BLaER1 treated with 17β-estradiol and CSF1 and Interleukin-3, amounts not matched to agents 10 nM and 100 nM (cell line): ENCODE measurements around the gene POLD2.
A peak's percentile ranks its signal among the peaks of the same experiment; 100 is the strongest.
"Not testable (repeated sequence)": the region's sequence is repeated elsewhere in the genome, so short reads cannot be mapped to it uniquely, and the experiment has no call there.

Source experiments
- H3K27ac ChIP-seq, 11 experiments: shearing (Covaris generic); formaldehyde crosslinking; 2 replicates each; pipeline ENCODE4 v1.8.1; 2022
- H3K27me3 ChIP-seq, 11 experiments: shearing (Covaris generic); formaldehyde crosslinking; 2 replicates each; pipeline ENCODE4 v1.8.1; 2022
- H3K36me3 ChIP-seq, 11 experiments: shearing (Covaris generic); formaldehyde crosslinking; 2 replicates each; pipeline ENCODE4 v1.8.1; 2022
- H3K4me1 ChIP-seq, 10 experiments: shearing (Covaris generic); formaldehyde crosslinking; 2 replicates each; pipeline ENCODE4 v1.8.1; 2022
- H3K4me2 ChIP-seq, 11 experiments: shearing (Covaris generic); formaldehyde crosslinking; 2 replicates each; pipeline ENCODE4 v1.8.1; 2022
- H3K4me3 ChIP-seq, 10 experiments: shearing (Covaris generic); formaldehyde crosslinking; 2 replicates each; pipeline ENCODE4 v1.8.1; 2022
- H3K9ac ChIP-seq, 11 experiments: shearing (Covaris generic); formaldehyde crosslinking; 2 replicates each; pipeline ENCODE4 v1.8.1; 2022
- H3K9me3 ChIP-seq, 11 experiments: shearing (Covaris generic); formaldehyde crosslinking; replicated peaks in 1 of 11; 2 replicates each; pipeline ENCODE4 v1.8.1; 2022
- H4K20me1 ChIP-seq, 11 experiments: shearing (Covaris generic); formaldehyde crosslinking; 2 replicates each; pipeline ENCODE4 v1.8.1; 2022
- Cebpa-rat ChIP-seq, 11 experiments: shearing (Covaris generic); IDR thresholded peaks; 2 replicates each; pipeline ENCODE4 v1.8.1; 2022

The POLD2 gene

DNA sequence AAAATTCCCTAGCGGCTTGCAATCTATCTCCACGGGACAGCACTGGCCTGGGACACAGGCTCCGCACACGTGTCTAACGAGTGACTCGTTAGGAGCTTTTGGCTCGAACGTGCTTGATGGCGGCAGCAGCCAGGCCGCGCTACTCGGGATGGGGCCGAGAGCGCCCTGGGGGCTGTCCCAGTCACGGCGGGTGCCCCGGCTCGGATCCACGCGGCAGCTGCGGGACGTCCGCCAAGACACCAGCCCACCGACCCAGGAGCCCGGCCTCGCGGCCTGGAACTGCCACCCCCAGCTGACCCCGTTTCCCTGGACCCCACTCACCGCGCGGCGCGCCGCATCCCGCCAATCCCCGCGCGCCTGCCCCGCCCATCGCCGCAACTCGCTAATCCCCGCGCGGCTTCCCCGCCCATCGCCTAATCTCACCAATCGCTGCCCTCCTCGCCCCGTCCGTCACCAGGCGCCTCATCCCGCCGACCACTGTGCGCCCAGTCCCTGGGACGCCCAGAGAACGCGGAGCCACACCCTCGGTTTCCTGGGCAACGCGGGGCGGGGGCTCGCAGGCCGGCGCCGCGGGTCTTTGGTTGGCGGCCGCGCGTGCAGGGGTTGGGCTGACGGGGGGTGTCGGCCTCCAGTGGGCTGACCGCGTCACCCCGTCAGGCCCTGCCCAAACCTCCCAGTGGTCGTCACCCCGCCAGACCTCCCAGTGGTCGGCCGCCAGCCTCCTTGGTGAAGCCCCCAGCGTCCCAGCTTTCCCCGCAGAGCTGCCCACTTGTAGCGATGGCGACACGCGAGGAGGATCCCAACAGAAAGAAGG, at the start of gene POLD2:
POLD2 (minus strand) TSS at position 359 of the 814 bp plus-strand sequence. CDS start 1,495 bp downstream, outside the sequence.
- H3K4me2 ChIP-seq: peak within 1 kb of the TSS; percentile 89 to 98 (median 95)
- H3K36me3 ChIP-seq: peaks cover 29 to 36% (median 34%) of the 10 kb centered on the region in 11 experiments
- H4K20me1 ChIP-seq: peaks cover 0 to 16% (median 11%) of the 10 kb centered on the region in 11 experiments; a peak in 11 of 22 replicates
- no peak for TF ChIP-seq Cebpa-rat (IDR thresholded peaks at IDR 0.05)
- H3K9ac ChIP-seq: peak within 1 kb of the TSS; percentile 78 to 94 (median 87)
- H3K27ac ChIP-seq: peak within 1 kb of the TSS; percentile 65 to 93 (median 87); a peak in 21 of 22 replicates
- H3K4me1 ChIP-seq: peaks cover 53 to 81% (median 69%) of the 10 kb centered on the region in 10 experiments
- H3K9me3 ChIP-seq: no peaks in the 10 kb centered on the region
- H3K4me3 ChIP-seq: peak within 1 kb of the TSS; percentile 63 to 88 (median 76)
- H3K27me3 ChIP-seq: no peaks in the 10 kb centered on the region

DNA sequence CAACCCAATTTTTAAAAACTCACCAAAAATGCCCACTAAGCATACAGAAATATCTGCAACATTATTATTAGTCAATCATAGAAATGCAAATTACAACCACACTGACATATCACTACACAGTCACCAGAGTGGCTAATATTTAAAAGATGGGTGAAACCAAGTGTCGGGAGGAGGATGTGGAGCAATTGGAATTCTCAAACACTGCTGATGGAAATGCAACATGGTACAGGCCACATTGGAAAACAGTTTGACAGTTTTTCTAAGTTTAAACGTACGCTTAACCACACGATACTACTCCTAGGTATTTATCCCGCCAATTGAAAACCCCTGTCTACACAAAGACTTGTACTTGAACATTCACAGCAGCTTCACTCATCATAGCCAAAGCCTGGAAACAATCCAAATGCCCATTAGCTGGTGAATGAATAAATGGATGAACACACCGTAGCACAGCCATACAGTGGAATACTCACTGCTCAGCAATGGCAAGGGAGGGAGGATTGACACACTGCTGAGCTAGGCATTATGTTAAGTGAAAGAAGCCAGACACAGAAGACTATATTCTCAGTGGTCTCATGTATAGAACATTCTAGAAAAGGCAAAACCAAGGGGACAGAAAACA, 49.6 kb upstream of the POLD2 start:
- Histone ChIP-seq H3K27ac (no peak overlapping the region), H3K36me3 (no peaks in the 10 kb centered on the region), H3K4me2 (no peak overlapping the region), H3K4me3 (no peak overlapping the region), H3K4me1 (peaks cover 0 to 23% (median 11%) of the 10 kb centered on the region in 10 experiments; a peak in 15 of 20 replicates), H4K20me1 (no peaks in the 10 kb centered on the region), H3K9ac (no peak overlapping the region), H3K27me3 (no peaks in the 10 kb centered on the region), H3K9me3 (peaks cover 0 to 18% (median 12%) of the 10 kb centered on the region in 11 experiments; a peak in 14 of 22 replicates)
- no peak for TF ChIP-seq Cebpa-rat (IDR thresholded peaks at IDR 0.05)

DNA sequence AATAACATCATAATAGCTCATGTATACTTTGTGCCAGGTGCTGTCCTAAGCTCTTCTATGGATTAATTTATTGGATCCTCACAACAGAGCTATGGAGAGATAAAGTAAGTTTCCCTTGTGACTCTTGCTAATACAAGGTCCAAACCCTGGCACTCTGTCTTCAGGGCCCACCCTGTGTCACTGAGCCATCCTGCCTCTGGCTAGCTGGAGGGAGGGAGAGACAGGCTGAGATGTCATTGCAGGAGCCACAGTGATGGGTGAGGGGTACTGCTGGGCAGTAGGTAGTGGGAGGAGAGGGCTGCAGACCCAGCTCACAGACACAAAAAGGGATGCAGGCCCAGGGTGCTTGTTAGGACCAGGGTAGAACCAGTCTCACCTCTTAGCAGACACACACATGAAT, 49.0 kb upstream of the POLD2 start:
- Histone ChIP-seq H3K9ac (no peak overlapping the region), H3K4me3 (no peak overlapping the region), H3K4me1 (peaks cover 0 to 21% (median 16%) of the 10 kb centered on the region in 10 experiments; a peak in 14 of 20 replicates), H3K4me2 (no peak overlapping the region), H3K36me3 (no peaks in the 10 kb centered on the region), H3K27me3 (no peaks in the 10 kb centered on the region), H3K9me3 (peaks cover 0 to 18% (median 12%) of the 10 kb centered on the region in 11 experiments; a peak in 14 of 22 replicates), H4K20me1 (no peaks in the 10 kb centered on the region), H3K27ac (no peak overlapping the region)
- no peak for TF ChIP-seq Cebpa-rat (IDR thresholded peaks at IDR 0.05)

DNA sequence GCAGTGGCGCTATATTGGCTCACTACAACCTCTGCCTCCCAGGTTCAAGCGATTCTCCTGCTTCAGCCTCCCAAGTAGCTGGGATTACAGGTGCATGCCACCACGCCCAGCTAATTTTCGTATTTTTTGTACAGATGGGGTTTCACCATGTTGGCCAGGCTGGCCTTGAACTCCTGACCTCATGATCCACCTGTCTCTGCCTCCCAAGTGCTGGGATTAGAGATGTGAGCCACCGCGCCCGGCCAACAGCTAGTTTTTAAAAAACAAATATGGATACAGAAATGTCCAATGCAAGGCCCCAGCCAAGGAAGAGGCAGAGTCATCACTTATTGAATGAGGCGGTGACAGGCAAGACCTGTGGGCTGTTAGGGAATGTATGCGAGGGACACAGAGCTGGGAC, 48.6 kb upstream of the POLD2 start:
- Histone ChIP-seq H3K9me3 (peaks cover 0 to 18% (median 12%) of the 10 kb centered on the region in 11 experiments; a peak in 14 of 22 replicates), H3K4me1 (peaks cover 0 to 20% (median 17%) of the 10 kb centered on the region in 10 experiments; a peak in 14 of 20 replicates)
- H3K27ac ChIP-seq, H3K36me3 ChIP-seq, H4K20me1 ChIP-seq, H3K27me3 ChIP-seq, H3K4me3 ChIP-seq, H3K4me2 ChIP-seq, H3K9ac ChIP-seq: not testable (repeated sequence)

DNA sequence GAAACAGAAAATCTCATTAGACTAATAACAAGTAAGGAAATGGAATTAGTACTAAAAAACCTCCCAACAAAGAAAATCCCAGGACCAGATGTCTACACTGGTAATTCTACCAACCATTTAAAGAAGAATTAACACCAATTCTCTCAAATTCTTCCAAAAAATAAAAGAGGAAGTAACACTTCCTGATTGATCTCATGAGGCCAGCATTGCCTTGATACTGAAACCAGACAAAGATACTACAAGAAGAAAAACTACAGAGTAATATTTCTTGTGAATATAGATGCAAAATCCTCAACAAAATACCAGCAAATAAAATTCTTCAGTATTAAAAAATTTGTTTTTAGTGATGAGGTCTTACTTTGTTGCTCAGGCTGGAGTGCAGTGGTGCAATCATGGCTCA, 44.6 kb upstream of the POLD2 start:
- Histone ChIP-seq H3K4me1 (peaks cover 0 to 16% (median 11%) of the 10 kb centered on the region in 10 experiments; a peak in 11 of 20 replicates), H3K27me3 (no peaks in the 10 kb centered on the region), H3K9ac (no peak overlapping the region), H3K4me2 (peak overlapping the region in 7 of 11 experiments; percentile 7 to 38 (median 20); a peak in 9 of 22 replicates), H3K9me3 (peaks cover 5 to 38% (median 23%) of the 10 kb centered on the region in 11 experiments; a peak in 20 of 22 replicates), H3K36me3 (no peaks in the 10 kb centered on the region), H4K20me1 (no peaks in the 10 kb centered on the region), H3K27ac (no peak overlapping the region), H3K4me3 (no peak overlapping the region)
- TF ChIP-seq Cebpa-rat (IDR thresholded peaks at IDR 0.05): no peak

DNA sequence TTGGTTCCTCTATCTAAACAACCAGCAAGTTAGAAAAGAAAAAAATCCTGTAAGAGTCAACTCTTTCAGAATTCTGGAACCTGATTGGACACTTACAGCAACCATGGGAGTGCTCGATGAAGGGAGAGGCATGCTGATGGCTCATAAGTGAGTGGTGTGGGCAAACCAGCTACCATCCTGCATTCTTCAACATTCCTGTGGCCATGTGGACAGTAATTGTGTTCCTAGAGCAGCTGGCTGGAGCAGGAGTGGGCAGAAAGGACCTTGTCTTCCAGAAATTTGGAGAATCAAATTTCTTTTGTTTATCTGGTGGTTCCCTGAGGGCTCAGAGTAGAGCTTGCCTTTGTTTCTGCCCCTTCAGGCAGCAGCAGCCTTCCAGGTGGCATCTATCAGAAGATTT, 40.2 kb upstream of the POLD2 start:
- H3K27ac ChIP-seq: no peak overlapping the region
- H3K36me3 ChIP-seq: no peaks in the 10 kb centered on the region
- no peaks in the 10 kb centered on the region for H3K27me3 ChIP-seq
- H4K20me1 ChIP-seq: no peaks in the 10 kb centered on the region
- H3K9me3 ChIP-seq: peaks cover 5 to 23% (median 12%) of the 10 kb centered on the region in 11 experiments; a peak in 16 of 22 replicates
- TF ChIP-seq Cebpa-rat (IDR thresholded peaks at IDR 0.05): no peak
- peaks cover 0 to 16% (median 11%) of the 10 kb centered on the region in 10 experiments; a peak in 11 of 20 replicates for H3K4me1 ChIP-seq
- H3K4me2 ChIP-seq: no peak overlapping the region
- no peak overlapping the region for H3K9ac ChIP-seq
- no peak overlapping the region for H3K4me3 ChIP-seq

DNA sequence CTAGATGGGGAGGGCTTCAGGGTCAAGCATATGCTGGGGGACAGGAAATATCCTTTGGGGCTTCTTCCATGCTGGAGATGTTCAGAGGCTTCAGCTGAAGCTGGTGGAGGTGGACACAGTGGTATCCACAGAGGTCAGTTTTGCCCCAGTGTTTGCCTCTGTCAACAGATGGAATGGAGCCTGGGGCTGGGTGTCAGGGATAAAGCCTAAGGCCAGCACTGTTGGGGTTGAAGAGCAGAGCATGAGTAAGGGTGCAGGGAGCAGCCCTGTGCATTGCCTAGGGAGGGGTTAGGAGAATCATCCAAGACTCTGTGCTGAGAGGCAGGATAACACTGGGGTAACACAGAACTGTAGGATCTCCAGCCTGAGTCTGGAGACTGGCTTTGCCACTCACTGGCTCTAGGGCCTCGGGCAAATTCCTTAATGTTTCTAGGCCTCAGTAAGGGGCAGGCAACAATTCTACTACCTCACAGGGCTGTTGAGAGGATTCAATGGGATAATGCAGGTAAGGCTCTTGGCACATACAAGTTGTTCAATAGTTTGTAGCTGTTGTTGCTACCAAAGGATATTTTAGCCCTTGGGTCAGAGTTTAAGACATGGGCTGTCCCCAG, 39.5 kb upstream of the POLD2 start:
- Histone ChIP-seq H3K27ac (no peak overlapping the region), H3K4me1 (peaks cover 0 to 9% (median 4%) of the 10 kb centered on the region in 10 experiments; a peak in 11 of 20 replicates)
- TF ChIP-seq Cebpa-rat (IDR thresholded peaks at IDR 0.05): no peak

DNA sequence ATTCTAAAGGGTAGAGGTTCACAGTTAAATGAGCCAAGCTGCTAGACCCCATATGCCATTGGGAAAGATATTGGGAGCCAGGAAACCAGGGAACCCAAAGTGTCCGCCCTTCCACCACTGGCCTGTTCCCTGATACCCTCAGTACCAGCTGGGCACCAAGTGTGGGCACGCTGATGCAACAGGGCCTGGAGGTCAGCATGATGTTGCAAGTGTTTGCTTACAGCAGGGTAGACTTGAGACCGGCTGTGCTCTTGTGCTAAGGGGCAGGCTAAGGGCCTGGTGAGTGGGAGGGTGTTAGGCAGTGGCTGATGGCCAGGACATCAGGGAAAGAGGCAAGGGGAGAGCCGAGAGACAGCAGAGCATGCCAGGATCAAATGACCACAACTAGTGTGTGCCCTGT, 38.8 kb upstream of the POLD2 start:
- H3K36me3 ChIP-seq: no peaks in the 10 kb centered on the region
- H4K20me1 ChIP-seq: no peaks in the 10 kb centered on the region
- no peak overlapping the region for H3K27ac ChIP-seq
- TF ChIP-seq Cebpa-rat (IDR thresholded peaks at IDR 0.05): no peak
- no peak overlapping the region for H3K4me3 ChIP-seq
- H3K9me3 ChIP-seq: peaks cover 5 to 23% (median 12%) of the 10 kb centered on the region in 11 experiments; a peak in 16 of 22 replicates
- no peaks in the 10 kb centered on the region for H3K27me3 ChIP-seq
- H3K9ac ChIP-seq: no peak overlapping the region
- no peak overlapping the region for H3K4me2 ChIP-seq
- peaks cover 0 to 1% (median 0%) of the 10 kb centered on the region in 10 experiments; a peak in 2 of 20 replicates for H3K4me1 ChIP-seq

More for the DNA sequence above, 39.5 kb upstream of the POLD2 start:
- Histone ChIP-seq H3K27me3 (no peaks in the 10 kb centered on the region), H3K4me3 (no peak overlapping the region), H3K9ac (no peak overlapping the region), H4K20me1 (no peaks in the 10 kb centered on the region), H3K36me3 (no peaks in the 10 kb centered on the region), H3K4me2 (no peak overlapping the region), H3K9me3 (peaks cover 5 to 23% (median 12%) of the 10 kb centered on the region in 11 experiments; a peak in 16 of 22 replicates)

DNA sequence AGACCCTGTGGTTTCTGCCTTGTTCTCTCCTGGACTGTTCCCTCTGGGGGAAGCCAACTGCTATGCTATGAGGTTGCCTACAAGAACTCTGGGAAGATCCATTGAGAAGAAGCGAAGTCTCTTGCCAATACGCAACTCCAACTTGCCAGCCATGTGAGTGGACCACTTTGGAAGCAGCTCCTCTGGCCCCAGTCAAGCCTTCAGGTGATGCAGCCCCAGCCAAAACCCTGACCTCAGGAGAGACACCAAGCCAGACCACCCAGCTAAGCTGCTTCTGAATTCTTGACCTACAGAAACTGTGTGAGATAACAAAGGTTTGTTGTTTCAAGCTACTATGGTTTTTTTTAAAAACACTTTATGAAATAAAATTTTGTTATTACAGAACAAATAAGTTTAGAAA, 38.0 kb upstream of the POLD2 start:
- no peak overlapping the region for H3K4me3 ChIP-seq
- no peak for TF ChIP-seq Cebpa-rat (IDR thresholded peaks at IDR 0.05)

More for the DNA sequence above, 38.0 kb upstream of the POLD2 start:
- Histone ChIP-seq H3K27me3 (no peaks in the 10 kb centered on the region), H3K4me1 (no peaks in the 10 kb centered on the region), H3K4me2 (no peak overlapping the region), H4K20me1 (no peaks in the 10 kb centered on the region), H3K27ac (no peak overlapping the region), H3K36me3 (no peaks in the 10 kb centered on the region), H3K9me3 (peaks cover 5 to 23% (median 12%) of the 10 kb centered on the region in 11 experiments; a peak in 16 of 22 replicates), H3K9ac (no peak overlapping the region)
